Measurements from ENCODE around the gene DGAT2.

GRCh38 chr11:75737314-75737713, 31.3 kb upstream of the DGAT2 start:
- TF ChIP-seq CTCF (IDR thresholded peaks at IDR 0.05; ENCODE audit: low read depth, low read length) (no peak), POLR2A (IDR thresholded peaks at IDR 0.05; ENCODE audit: extremely low read depth, insufficient read length) (no peak), MAX (IDR thresholded peaks at IDR 0.05; ENCODE audit: low read depth, low read length) (no peak)
